GM12865 (cell line): Measurements from ENCODE around the gene ADARB2.
"Not testable (repeated sequence)": the region's sequence is repeated elsewhere in the genome, so short reads cannot be mapped to it uniquely, and the experiment has no call there.

Source experiments
- DNase-seq: peaks from one replicate; pipeline ENCODE4 v3.0.0; 2010; ENCODE audit warnings: low read depth
- H3K4me3 ChIP-seq: 2 replicates; pipeline ENCODE4 v1.5.1; 2011; ENCODE audit warnings: mild to moderate bottlenecking, low read depth, low read length, control low read depth
- TF ChIP-seq, protein P1 (sequence below): IDR thresholded peaks from 2 replicates; pipeline ENCODE4 v1.5.1; 2011; ENCODE audit warnings: low read length, control low read depth, low read depth, inconsistent platforms; ENCODE audit not compliant: insufficient read depth; ENCODE audit errors: missing control alignments

Gene ADARB2

DNA sequence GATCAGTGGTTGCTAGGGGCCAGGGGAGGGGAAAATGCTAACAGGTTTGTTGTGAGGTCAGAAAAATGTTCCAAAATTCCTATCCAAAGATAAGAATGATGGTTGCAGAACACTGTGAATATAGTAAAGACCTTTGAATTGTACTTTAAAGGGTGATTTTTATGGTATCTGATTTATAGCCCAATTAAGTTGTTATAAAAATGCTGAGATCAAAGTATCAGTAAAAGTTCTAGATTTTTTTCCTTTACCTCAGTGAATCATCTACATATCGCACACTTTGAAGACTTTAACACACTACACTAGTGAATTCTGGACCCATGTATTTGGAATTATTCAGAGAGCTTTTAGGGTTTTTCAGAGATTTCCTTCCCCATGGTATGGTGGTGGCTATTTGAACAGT lies 405.8 kb downstream of the ADARB2 start:
- no peak for DNase-seq
- no peak overlapping the region for H3K4me3 ChIP-seq
- TF ChIP-seq, protein P1, sequence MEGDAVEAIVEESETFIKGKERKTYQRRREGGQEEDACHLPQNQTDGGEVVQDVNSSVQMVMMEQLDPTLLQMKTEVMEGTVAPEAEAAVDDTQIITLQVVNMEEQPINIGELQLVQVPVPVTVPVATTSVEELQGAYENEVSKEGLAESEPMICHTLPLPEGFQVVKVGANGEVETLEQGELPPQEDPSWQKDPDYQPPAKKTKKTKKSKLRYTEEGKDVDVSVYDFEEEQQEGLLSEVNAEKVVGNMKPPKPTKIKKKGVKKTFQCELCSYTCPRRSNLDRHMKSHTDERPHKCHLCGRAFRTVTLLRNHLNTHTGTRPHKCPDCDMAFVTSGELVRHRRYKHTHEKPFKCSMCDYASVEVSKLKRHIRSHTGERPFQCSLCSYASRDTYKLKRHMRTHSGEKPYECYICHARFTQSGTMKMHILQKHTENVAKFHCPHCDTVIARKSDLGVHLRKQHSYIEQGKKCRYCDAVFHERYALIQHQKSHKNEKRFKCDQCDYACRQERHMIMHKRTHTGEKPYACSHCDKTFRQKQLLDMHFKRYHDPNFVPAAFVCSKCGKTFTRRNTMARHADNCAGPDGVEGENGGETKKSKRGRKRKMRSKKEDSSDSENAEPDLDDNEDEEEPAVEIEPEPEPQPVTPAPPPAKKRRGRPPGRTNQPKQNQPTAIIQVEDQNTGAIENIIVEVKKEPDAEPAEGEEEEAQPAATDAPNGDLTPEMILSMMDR = no peak

GRCh38 chr10:1329622-1330021 lies 407.7 kb downstream of the ADARB2 start:
- H3K4me3 ChIP-seq = no peak overlapping the region
- DNase-seq = no peak
- TF ChIP-seq, protein P1 = no peak

DNA sequence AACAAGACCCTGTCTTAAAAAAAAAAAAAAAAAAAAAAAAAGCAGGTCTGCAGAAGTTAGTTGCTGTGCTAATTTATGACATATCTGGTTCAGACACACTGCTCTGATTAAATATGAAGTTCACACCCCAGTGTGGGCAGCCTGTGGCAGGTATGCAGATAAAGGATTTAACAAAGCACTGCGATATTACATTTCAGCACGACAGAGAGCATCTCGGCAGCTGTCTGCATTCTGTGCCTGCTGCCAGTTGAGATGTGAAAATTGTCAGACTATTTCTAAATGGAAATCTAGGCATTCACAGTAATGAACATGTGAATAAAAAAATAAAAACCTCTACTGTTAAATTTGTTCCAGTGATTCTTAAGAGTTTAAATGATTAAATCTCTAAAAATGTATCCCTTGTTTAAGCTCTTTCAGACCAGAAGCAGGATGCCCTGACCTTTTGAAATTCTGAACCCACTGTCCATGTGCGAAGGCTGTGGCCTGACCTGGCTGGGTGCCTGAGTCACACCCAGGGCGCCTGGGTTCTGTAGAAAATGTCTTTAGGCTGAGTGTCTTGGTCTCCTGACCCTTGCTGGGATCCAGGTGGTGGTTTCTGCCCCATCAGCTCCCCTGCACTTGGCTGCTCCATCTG lies 408.2 kb downstream of the ADARB2 start:
- DNase-seq = no peak
- TF ChIP-seq, protein P1 = no peak
- no peak overlapping the region for H3K4me3 ChIP-seq

DNA sequence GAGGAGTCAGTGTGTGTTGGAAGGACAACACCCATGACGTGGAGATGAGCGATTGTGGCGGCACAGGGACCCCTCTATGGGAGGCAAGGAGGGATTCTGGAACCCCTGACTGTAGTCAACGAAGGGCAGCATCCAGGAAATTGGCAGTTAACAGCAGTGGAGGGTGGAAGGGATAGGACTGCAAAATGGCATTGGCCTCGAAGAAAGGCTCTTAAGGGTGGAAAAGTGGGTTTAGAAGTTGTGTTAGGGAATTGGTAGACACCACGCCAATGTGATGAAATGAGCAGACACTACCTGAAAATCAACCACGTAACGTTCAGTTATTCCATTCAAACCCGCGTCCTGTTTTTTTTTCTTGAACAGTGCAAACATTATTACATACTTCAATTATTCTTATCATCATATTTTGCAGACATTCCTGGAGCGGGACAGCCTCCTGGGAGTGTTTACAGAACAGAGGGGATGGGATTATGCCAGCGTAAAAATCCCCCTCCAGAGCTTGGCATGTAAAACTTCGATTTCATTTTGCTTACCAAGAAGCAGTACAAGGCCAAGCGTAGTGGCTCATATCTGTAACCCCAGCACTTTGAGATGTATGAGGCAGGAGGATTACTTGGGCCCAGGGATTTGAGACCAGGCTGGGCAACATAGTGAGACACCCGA lies 409.0 kb downstream of the ADARB2 start:
- DNase-seq = no peak

DNA sequence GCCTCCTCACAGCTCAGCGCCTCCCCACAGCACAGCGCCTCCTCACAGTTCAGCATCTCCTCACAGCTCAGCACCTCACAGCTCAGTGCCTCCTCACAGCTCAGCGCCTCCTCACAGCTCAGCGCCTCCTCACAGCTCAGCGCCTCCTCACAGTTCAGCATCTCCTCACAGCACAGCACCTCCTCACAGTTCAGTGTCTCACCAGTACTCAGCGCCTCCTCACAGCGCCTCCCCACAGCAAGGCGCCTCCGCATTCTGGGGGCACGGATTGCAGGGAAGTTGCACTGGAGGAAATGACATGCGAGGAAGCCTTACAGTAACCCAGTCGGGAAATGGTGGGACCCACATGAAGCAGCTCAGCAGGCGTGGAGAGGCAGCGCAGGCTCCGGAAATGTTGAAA lies 409.6 kb downstream of the ADARB2 start:
- TF ChIP-seq, protein P1 = no peak
- H3K4me3 ChIP-seq = no peak overlapping the region
- DNase-seq = no peak

More for the DNA sequence above, 409.0 kb downstream of the ADARB2 start:
- no peak overlapping the region for H3K4me3 ChIP-seq
- TF ChIP-seq, protein P1 = no peak

DNA sequence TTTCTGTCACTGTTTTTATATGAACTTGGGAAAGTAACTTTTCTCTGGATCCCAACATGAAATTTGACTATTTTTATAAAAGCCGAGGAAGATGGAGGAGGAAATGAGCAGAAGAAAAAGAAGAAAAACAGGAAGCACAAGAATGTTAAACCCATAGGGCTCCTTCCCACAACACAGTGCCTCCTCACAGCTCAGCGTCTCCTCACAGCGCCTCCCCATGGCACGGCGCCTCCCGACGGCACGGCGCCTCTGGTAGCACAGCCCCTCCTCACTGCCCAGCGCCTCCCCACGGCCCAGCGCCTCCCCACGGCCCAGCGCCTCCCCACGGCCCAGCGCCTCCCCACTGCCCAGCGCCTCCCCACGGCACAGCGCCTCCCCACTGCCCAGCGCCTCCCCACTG lies 410.8 kb downstream of the ADARB2 start:
- not testable (repeated sequence) for DNase-seq, H3K4me3 ChIP-seq

DNA sequence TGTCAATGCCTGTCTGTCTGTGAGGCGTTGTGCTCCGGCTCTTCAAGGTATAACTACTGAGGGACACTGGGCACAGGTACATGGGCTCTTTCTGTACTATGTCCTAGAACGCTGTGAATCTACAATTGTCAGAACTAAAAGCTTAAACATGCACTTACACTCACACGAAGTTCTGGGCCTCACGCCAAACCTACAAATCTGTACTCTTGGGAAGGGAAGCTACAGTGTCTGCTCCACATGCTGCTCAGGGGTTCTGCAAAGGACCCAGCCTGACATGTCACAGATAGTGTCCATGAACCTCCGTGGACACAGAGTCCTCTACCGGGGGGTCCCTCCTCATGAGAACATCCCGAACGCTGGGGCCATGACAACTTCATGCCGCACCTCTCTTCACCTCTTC lies 412.4 kb downstream of the ADARB2 start:
- DNase-seq = no peak
- TF ChIP-seq, protein P1 = no peak
- H3K4me3 ChIP-seq = no peak overlapping the region
